Smooth muscle cell (in vitro differentiated cells): ENCODE measurements around the gene YIPF5. TPM values are rescaled to one million over a fixed set of nuclear protein-coding genes. Genes with fewer than 3 reads are reported as not detected.

ENCODE experiments used
- DNase-seq: peaks from one replicate; lab custom pipeline; 2025; ENCODE audit not compliant: unreplicated experiment; lab: John Stamatoyannopoulos, UW
- H2AFZ ChIP-seq: fragments of 200-600 bp; sonication (generic); 2 replicates; pipeline ENCODE4 v1.6.0; 2016; ENCODE audit warnings: antibody characterized with exemption, low read depth, mild to moderate bottlenecking
- H3F3A ChIP-seq: fragments of 200-600 bp; sonication (generic); 2 replicates; pipeline ENCODE4 v1.6.0; 2017; ENCODE audit warnings: antibody characterized with exemption, low read depth
- H3K27ac ChIP-seq: fragments of 200-600 bp; sonication (generic); 2 replicates; pipeline ENCODE4 v1.5.1; 2016; ENCODE audit warnings: low read depth, mild to moderate bottlenecking
- H3K27me3 ChIP-seq: fragments of 200-600 bp; sonication (generic); 2 replicates; pipeline ENCODE4 v1.6.1; 2016; ENCODE audit warnings: low read depth, mild to moderate bottlenecking
- H3K36me3 ChIP-seq: fragments of 200-600 bp; sonication (generic); 2 replicates; pipeline ENCODE4 v1.5.1; 2016; ENCODE audit warnings: low read depth
- H3K4me1 ChIP-seq: fragments of 200-600 bp; sonication (generic); 2 replicates; pipeline ENCODE4 v1.5.1; 2016; ENCODE audit warnings: low read depth
- H3K4me2 ChIP-seq: fragments of 200-600 bp; sonication (generic); 2 replicates; pipeline ENCODE4 v1.6.0; 2016; ENCODE audit warnings: mild to moderate bottlenecking
- H3K4me3 ChIP-seq: fragments of 200-600 bp; sonication (generic); 2 replicates; pipeline ENCODE4 v1.5.1; 2016; ENCODE audit warnings: mild to moderate bottlenecking
- H3K79me2 ChIP-seq: fragments of 200-600 bp; sonication (generic); 2 replicates; pipeline ENCODE4 v1.6.0; 2016; ENCODE audit warnings: low read depth, mild to moderate bottlenecking
- H3K9ac ChIP-seq: fragments of 200-600 bp; sonication (generic); 2 replicates; pipeline ENCODE4 v1.6.0; 2016; ENCODE audit warnings: low read depth
- H3K9me3 ChIP-seq: fragments of 200-600 bp; sonication (generic); replicated peaks from 2 replicates; pipeline ENCODE4 v1.5.1; 2016; ENCODE audit warnings: low read depth
- H4K20me1 ChIP-seq: fragments of 200-600 bp; sonication (generic); 2 replicates; pipeline ENCODE4 v1.6.0; 2016; ENCODE audit warnings: low read depth
- WGBS: methylation state at CpG from one replicate; pipeline ENCODE4 v1.1.7; 2016; ENCODE audit warnings: low lambda C conversion rate; 5-methylcytosine and 5-hydroxymethylcytosine counted together
- polyA plus RNA-seq: library from polyadenylated mRNA; unstranded; fragments of >200 nt; fragmentation: Nextera tagmentation; extraction: Ambion mirVana; gene quantifications from 2 replicates; pipeline ENCODE4 v1.2.1, GENCODE V29; 2016
- total RNA-seq: library from RNA; depleted of rRNA; stranded (reverse); fragments of >200 nt; gene quantifications from 2 replicates; pipeline ENCODE4 v1.2.3, GENCODE V29; 2014
- TF ChIP-seq, protein P1 (sequence below): fragments of 200-600 bp; sonication (generic); IDR thresholded peaks from 2 replicates; pipeline ENCODE4 v1.5.1; 2017; ENCODE audit warnings: borderline replicate concordance, mild to moderate bottlenecking, antibody characterized with exemption; ENCODE audit not compliant: insufficient read depth, poor library complexity, severe bottlenecking

Gene YIPF5
- total and polyA plus RNA-seq, 2 experiments from 2014 or later, result 192 to 215 TPM

GRCh38 chr5:144126707-144127106, 43.8 kb downstream of the YIPF5 start:
- no peak overlapping the region for H3K27ac ChIP-seq

GRCh38 chr5:144125163-144125726, 45.2 kb downstream of the YIPF5 start:
- Histone ChIP-seq H3K4me3 (no peak overlapping the region), H4K20me1 (no peaks in the 10 kb centered on the region), H3K36me3 (no peaks in the 10 kb centered on the region), H3K27me3 (no peaks in the 10 kb centered on the region), H3K4me1 (peaks cover 10% of the 10 kb centered on the region), H3F3A (no peaks in the 10 kb centered on the region), H3K79me2 (no peaks in the 10 kb centered on the region), H3K27ac (peak overlapping the region; percentile 36), H2AFZ (peak overlapping the region; percentile 29), H3K9me3 (no peaks in the 10 kb centered on the region), H3K4me2 (peak overlapping the region; percentile 38), H3K9ac (no peak overlapping the region)
- DNase-seq, result no peak
- TF ChIP-seq, protein P1, sequence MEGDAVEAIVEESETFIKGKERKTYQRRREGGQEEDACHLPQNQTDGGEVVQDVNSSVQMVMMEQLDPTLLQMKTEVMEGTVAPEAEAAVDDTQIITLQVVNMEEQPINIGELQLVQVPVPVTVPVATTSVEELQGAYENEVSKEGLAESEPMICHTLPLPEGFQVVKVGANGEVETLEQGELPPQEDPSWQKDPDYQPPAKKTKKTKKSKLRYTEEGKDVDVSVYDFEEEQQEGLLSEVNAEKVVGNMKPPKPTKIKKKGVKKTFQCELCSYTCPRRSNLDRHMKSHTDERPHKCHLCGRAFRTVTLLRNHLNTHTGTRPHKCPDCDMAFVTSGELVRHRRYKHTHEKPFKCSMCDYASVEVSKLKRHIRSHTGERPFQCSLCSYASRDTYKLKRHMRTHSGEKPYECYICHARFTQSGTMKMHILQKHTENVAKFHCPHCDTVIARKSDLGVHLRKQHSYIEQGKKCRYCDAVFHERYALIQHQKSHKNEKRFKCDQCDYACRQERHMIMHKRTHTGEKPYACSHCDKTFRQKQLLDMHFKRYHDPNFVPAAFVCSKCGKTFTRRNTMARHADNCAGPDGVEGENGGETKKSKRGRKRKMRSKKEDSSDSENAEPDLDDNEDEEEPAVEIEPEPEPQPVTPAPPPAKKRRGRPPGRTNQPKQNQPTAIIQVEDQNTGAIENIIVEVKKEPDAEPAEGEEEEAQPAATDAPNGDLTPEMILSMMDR, result no peak
- WGBS, result 23% methylated on average over 4 of the region's 4 CpGs

More at GRCh38 chr5:144126707-144127106, 43.8 kb downstream of the YIPF5 start:
- Histone ChIP-seq H3K9ac (no peak overlapping the region), H4K20me1 (no peaks in the 10 kb centered on the region), H3K9me3 (no peaks in the 10 kb centered on the region), H3K4me3 (no peak overlapping the region), H3K79me2 (no peaks in the 10 kb centered on the region), H3K27me3 (no peaks in the 10 kb centered on the region), H3F3A (no peaks in the 10 kb centered on the region), H3K4me2 (no peak overlapping the region), H2AFZ (no peak overlapping the region), H3K4me1 (peaks cover 10% of the 10 kb centered on the region), H3K36me3 (no peaks in the 10 kb centered on the region)
- 95% methylated on average over 4 of the region's 4 CpGs for WGBS
- no peak for DNase-seq
- TF ChIP-seq, protein P1, result no peak

DNA sequence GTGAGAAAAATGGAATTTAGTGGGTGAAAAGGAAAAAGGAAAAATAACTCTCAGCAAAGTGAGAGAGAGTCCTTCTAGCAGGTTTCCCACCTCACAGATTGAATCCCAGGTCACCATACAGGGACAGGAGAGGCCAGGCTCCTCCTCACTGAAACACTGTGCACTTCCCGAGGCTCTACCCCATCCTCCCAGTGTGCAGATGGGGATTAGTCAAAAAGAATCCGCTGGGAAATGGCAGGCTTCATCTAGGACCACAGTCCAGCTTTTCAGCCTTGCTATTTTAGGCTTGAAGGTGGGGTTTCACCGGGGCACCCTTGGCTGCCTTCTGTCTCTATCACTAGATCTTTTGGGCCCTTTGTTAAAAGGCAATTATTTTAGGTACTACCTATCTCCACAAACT, 47.8 kb downstream of the YIPF5 start:
- TF ChIP-seq, protein P1, result no peak
- no peaks in the 10 kb centered on the region for H3K79me2 ChIP-seq
- peaks cover 10% of the 10 kb centered on the region for H3K4me1 ChIP-seq
- H3K4me3 ChIP-seq, result no peak overlapping the region
- H3K4me2 ChIP-seq, result no peak overlapping the region
- H2AFZ ChIP-seq, result no peak overlapping the region
- no peak overlapping the region for H3K9ac ChIP-seq
- no peak for DNase-seq
- H3K9me3 ChIP-seq, result no peaks in the 10 kb centered on the region
- H3K36me3 ChIP-seq, result no peaks in the 10 kb centered on the region
- H3F3A ChIP-seq, result no peaks in the 10 kb centered on the region
- no peaks in the 10 kb centered on the region for H4K20me1 ChIP-seq
- H3K27me3 ChIP-seq, result no peaks in the 10 kb centered on the region
- 93% methylated on average over 3 of the region's 3 CpGs for WGBS
- H3K27ac ChIP-seq, result no peak overlapping the region

- Histone ChIP-seq H4K20me1 (no peaks in the 10 kb centered on the region), H3K27ac (no peak overlapping the region), H3K36me3 (no peaks in the 10 kb centered on the region), H3K27me3 (no peaks in the 10 kb centered on the region), H3K9me3 (no peaks in the 10 kb centered on the region), H3K4me1 (peaks cover 10% of the 10 kb centered on the region), H2AFZ (no peak overlapping the region), H3K4me3 (no peak overlapping the region), H3K4me2 (no peak overlapping the region), H3K79me2 (no peaks in the 10 kb centered on the region), H3F3A (no peaks in the 10 kb centered on the region), H3K9ac (no peak overlapping the region)
- TF ChIP-seq, protein P1, result no peak
- WGBS, result 92% methylated on average over 2 of the region's 2 CpGs
- DNase-seq, result no peak
Measured at GRCh38 chr5:144122081-144122480, 48.4 kb downstream of the YIPF5 start.
